Measurements from ENCODE around the gene KLK11.

GRCh38 chr19:51005248-51005647 lies 21.2 kb downstream of the KLK11 start:
- TF ChIP-seq POLR2A (IDR thresholded peaks at IDR 0.05) = no peak
- no peak for TF ChIP-seq CTCF (IDR thresholded peaks at IDR 0.05)
- TF ChIP-seq EP300 (IDR thresholded peaks at IDR 0.05) = no peak
- no peak for TF ChIP-seq POLR2AphosphoS5 (IDR thresholded peaks at IDR 0.05)

Data from sigmoid colon (tissue), 4 donors.